GM21576 (cell line): ENCODE results near the gene HS6ST2.

Source experiments
- ATAC-seq: cut with Tn5 transposase; IDR thresholded peaks from one replicate; pipeline ENCODE4 v1.9.1; 2021; ENCODE audit warnings: mild to moderate bottlenecking, moderate library complexity; ENCODE audit not compliant: unreplicated experiment

HS6ST2 gene

GRCh38 chrX:132748268-132748667, 210.2 kb downstream of the HS6ST2 start:
- no peak for ATAC-seq

- no peak for ATAC-seq
Observed at GRCh38 chrX:132745593-132745992, 212.8 kb downstream of the HS6ST2 start.

GRCh38 chrX:132744470-132744869, 214.0 kb downstream of the HS6ST2 start:
- no peak for ATAC-seq

GRCh38 chrX:132743086-132743485, 215.3 kb downstream of the HS6ST2 start:
- ATAC-seq: no peak

- no peak for ATAC-seq
Observed at GRCh38 chrX:132742246-132742645, 216.2 kb downstream of the HS6ST2 start.

GRCh38 chrX:132741689-132742088, 216.7 kb downstream of the HS6ST2 start:
- no peak for ATAC-seq

- no peak for ATAC-seq
Observed at GRCh38 chrX:132740316-132741123, 217.9 kb downstream of the HS6ST2 start.

GRCh38 chrX:132738951-132739350, 219.5 kb downstream of the HS6ST2 start:
- no peak for ATAC-seq

- no peak for ATAC-seq
Observed at GRCh38 chrX:132737743-132738142, 220.7 kb downstream of the HS6ST2 start.

GRCh38 chrX:132732236-132732635, 226.2 kb downstream of the HS6ST2 start:
- no peak for ATAC-seq

- no peak for ATAC-seq
Observed at GRCh38 chrX:132730726-132731125, 227.7 kb downstream of the HS6ST2 start.

- no peak for ATAC-seq
Observed at GRCh38 chrX:132730266-132730665, 228.2 kb downstream of the HS6ST2 start.

- ATAC-seq: no peak
Observed at GRCh38 chrX:132728296-132728695, 230.1 kb downstream of the HS6ST2 start.

GRCh38 chrX:132718431-132718958, 239.9 kb downstream of the HS6ST2 start:
- ATAC-seq: no peak

- no peak for ATAC-seq
Observed at GRCh38 chrX:132716006-132716405, 242.4 kb downstream of the HS6ST2 start.

GRCh38 chrX:132714913-132715312, 243.5 kb downstream of the HS6ST2 start:
- no peak for ATAC-seq

- no peak for ATAC-seq
Observed at GRCh38 chrX:132712350-132712749, 246.1 kb downstream of the HS6ST2 start.

GRCh38 chrX:132710656-132711155, 247.7 kb downstream of the HS6ST2 start:
- no peak for ATAC-seq

- no peak for ATAC-seq
Observed at GRCh38 chrX:132708529-132708928, 249.9 kb downstream of the HS6ST2 start.

- ATAC-seq: no peak
Observed at GRCh38 chrX:132704769-132705168, 253.7 kb downstream of the HS6ST2 start.

- ATAC-seq: no peak
Observed at GRCh38 chrX:132694382-132694781, 264.0 kb downstream of the HS6ST2 start.

GRCh38 chrX:132692526-132692925, 265.9 kb downstream of the HS6ST2 start:
- no peak for ATAC-seq
